HG03469 (cell line): ENCODE data around the gene MAD1L1.

Experiments used
- ATAC-seq: cut with Tn5 transposase; IDR thresholded peaks from one replicate; pipeline ENCODE4 v1.9.1; 2021; ENCODE audit warnings: mild to moderate bottlenecking, moderate library complexity, moderate number of reproducible peaks; ENCODE audit not compliant: unreplicated experiment

Gene MAD1L1

GRCh38 chr7:2143981-2144595 lies 88.7 kb downstream of the MAD1L1 start:
- ATAC-seq = no peak

- no peak for ATAC-seq
Measured at GRCh38 chr7:2143450-2143849, 89.3 kb downstream of the MAD1L1 start.

GRCh38 chr7:2142386-2142785 lies 90.4 kb downstream of the MAD1L1 start:
- no peak for ATAC-seq

- no peak for ATAC-seq
Measured at GRCh38 chr7:2141651-2142050, 91.1 kb downstream of the MAD1L1 start.

- no peak for ATAC-seq
Measured at GRCh38 chr7:2141021-2141410, 91.7 kb downstream of the MAD1L1 start.

- no peak for ATAC-seq
Measured at GRCh38 chr7:2140216-2141020, 92.3 kb downstream of the MAD1L1 start.

GRCh38 chr7:2139004-2139699 lies 93.6 kb downstream of the MAD1L1 start:
- no peak for ATAC-seq

GRCh38 chr7:2138146-2138765 lies 94.5 kb downstream of the MAD1L1 start:
- ATAC-seq = no peak

- ATAC-seq = no peak
Measured at GRCh38 chr7:2134740-2135139, 98.0 kb downstream of the MAD1L1 start.

GRCh38 chr7:2132243-2132642 lies 100.5 kb downstream of the MAD1L1 start:
- no peak for ATAC-seq

GRCh38 chr7:2131800-2132199 lies 100.9 kb downstream of the MAD1L1 start:
- ATAC-seq = no peak

GRCh38 chr7:2131341-2131740 lies 101.4 kb downstream of the MAD1L1 start:
- ATAC-seq = no peak

- ATAC-seq = no peak
Measured at GRCh38 chr7:2130096-2130375, 102.7 kb downstream of the MAD1L1 start.

- ATAC-seq = no peak
Measured at GRCh38 chr7:2129323-2130095, 103.2 kb downstream of the MAD1L1 start.

GRCh38 chr7:2128601-2129322 lies 104.0 kb downstream of the MAD1L1 start:
- ATAC-seq = no peak

- no peak for ATAC-seq
Measured at GRCh38 chr7:2126621-2127020, 106.1 kb downstream of the MAD1L1 start.

- ATAC-seq = no peak
Measured at GRCh38 chr7:2125931-2126330, 106.8 kb downstream of the MAD1L1 start.

- no peak for ATAC-seq
Measured at GRCh38 chr7:2124604-2125345, 108.0 kb downstream of the MAD1L1 start.

GRCh38 chr7:2123916-2124315 lies 108.8 kb downstream of the MAD1L1 start:
- no peak for ATAC-seq

GRCh38 chr7:2123360-2123759 lies 109.4 kb downstream of the MAD1L1 start:
- no peak for ATAC-seq
